Transverse colon (tissue), 4 donors: ENCODE results near the gene TPCN2.

ENCODE experiments used
- POLR2A ChIP-seq: fragments of 450-650 bp; IDR thresholded peaks from one replicate; pipeline ENCODE4 v1.6.1; 2016; ENCODE audit warnings: antibody characterized with exemption, mild to moderate bottlenecking, moderate library complexity
- POLR2AphosphoS5 ChIP-seq, 3 donors: sonication (generic); formaldehyde crosslinking; IDR thresholded peaks; one replicate each; pipeline ENCODE4 v1.6.1; 2016; ENCODE audit warnings: antibody characterized with exemption in 3 of 3
- TF ChIP-seq, protein P1 (sequence below), 5 experiments: fragments of 200-600 bp in 3 of 5; fragments of 450-650 bp in 2 of 5; sonication (generic) in 3 of 5; IDR thresholded peaks; 1 replicate in 2 of 5; 2 replicates in 3 of 5; pipeline ENCODE4 v1.5.1; 2016 to 2017; ENCODE audit warnings: antibody characterized with exemption in 5 of 5, inconsistent platforms in 3 of 5, mild to moderate bottlenecking in 2 of 5, moderate library complexity in 1 of 5

DNA sequence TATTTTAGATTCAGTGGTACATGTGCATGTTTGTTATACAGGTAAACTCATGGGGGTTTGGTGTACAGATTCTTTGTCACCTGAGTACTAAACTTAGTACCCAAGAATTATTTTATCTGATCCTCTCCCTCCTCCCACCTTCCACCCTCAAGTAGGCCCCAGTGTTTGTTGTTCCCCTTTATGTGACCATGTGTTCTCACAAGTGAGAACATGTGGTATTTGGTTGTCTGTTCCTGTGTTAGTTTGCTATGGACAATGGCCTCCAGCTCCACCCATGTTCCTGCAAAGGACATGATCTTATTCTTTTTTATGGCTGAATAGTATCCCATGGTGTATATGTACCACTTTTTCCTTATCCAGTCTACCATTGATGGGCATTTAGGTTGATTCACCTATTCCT, 113.8 kb downstream of the TPCN2 start:
- TF ChIP-seq POLR2AphosphoS5 (IDR thresholded peaks at IDR 0.05) (no peak), POLR2A (no peak)
- TF ChIP-seq, protein P1, sequence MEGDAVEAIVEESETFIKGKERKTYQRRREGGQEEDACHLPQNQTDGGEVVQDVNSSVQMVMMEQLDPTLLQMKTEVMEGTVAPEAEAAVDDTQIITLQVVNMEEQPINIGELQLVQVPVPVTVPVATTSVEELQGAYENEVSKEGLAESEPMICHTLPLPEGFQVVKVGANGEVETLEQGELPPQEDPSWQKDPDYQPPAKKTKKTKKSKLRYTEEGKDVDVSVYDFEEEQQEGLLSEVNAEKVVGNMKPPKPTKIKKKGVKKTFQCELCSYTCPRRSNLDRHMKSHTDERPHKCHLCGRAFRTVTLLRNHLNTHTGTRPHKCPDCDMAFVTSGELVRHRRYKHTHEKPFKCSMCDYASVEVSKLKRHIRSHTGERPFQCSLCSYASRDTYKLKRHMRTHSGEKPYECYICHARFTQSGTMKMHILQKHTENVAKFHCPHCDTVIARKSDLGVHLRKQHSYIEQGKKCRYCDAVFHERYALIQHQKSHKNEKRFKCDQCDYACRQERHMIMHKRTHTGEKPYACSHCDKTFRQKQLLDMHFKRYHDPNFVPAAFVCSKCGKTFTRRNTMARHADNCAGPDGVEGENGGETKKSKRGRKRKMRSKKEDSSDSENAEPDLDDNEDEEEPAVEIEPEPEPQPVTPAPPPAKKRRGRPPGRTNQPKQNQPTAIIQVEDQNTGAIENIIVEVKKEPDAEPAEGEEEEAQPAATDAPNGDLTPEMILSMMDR (IDR thresholded peaks at IDR 0.05): no peak
